ENCODE data around the gene MAN1C1.
A peak's percentile ranks its signal among the peaks of the same experiment; 100 is the strongest.

MAN1C1 gene

GRCh38 chr1:25780318-25781129 lies 163.9 kb downstream of the MAN1C1 start:
- DNase-seq (ENCODE audit: low read depth in 2 of 2): no peak

GRCh38 chr1:25781130-25781433 lies 164.5 kb downstream of the MAN1C1 start:
- DNase-seq (ENCODE audit: low read depth in 2 of 2): no peak

GRCh38 chr1:25782608-25783201 lies 166.1 kb downstream of the MAN1C1 start:
- DNase-seq (ENCODE audit: low read depth in 2 of 2): no peak

- no peak for DNase-seq (ENCODE audit: low read depth in 2 of 2)
These were observed 168.0 kb downstream of the MAN1C1 start for GRCh38 chr1:25784575-25785051.

GRCh38 chr1:25785333-25786067 lies 168.9 kb downstream of the MAN1C1 start:
- DNase-seq (ENCODE audit: low read depth in 2 of 2): no peak

- DNase-seq (ENCODE audit: low read depth in 2 of 2): no peak
These were observed 170.5 kb downstream of the MAN1C1 start for GRCh38 chr1:25786887-25787759.

GRCh38 chr1:25787760-25788166 lies 171.2 kb downstream of the MAN1C1 start:
- DNase-seq (ENCODE audit: low read depth in 2 of 2): no peak

GRCh38 chr1:25790472-25790871 lies 173.9 kb downstream of the MAN1C1 start:
- DNase-seq (ENCODE audit: low read depth in 2 of 2): no peak

GRCh38 chr1:25792115-25792514 lies 175.5 kb downstream of the MAN1C1 start:
- DNase-seq (ENCODE audit: low read depth in 2 of 2): no peak

- DNase-seq (ENCODE audit: low read depth in 2 of 2): no peak
These were observed 177.1 kb downstream of the MAN1C1 start for GRCh38 chr1:25793585-25794170.

GRCh38 chr1:25794325-25794724 lies 177.7 kb downstream of the MAN1C1 start:
- DNase-seq (ENCODE audit: low read depth in 2 of 2): no peak

GRCh38 chr1:25795211-25795610 lies 178.6 kb downstream of the MAN1C1 start:
- DNase-seq (ENCODE audit: low read depth in 2 of 2): no peak

- DNase-seq (ENCODE audit: low read depth in 2 of 2): no peak
These were observed 179.6 kb downstream of the MAN1C1 start for GRCh38 chr1:25795946-25796810.

- peak; percentile 44 to 52 for DNase-seq (ENCODE audit: low read depth in 2 of 2)
These were observed 180.3 kb downstream of the MAN1C1 start for GRCh38 chr1:25796811-25797458.

- DNase-seq (ENCODE audit: low read depth in 2 of 2): no peak
These were observed 181.3 kb downstream of the MAN1C1 start for GRCh38 chr1:25797939-25798338.

- DNase-seq (ENCODE audit: low read depth in 2 of 2): no peak
These were observed 182.2 kb downstream of the MAN1C1 start for GRCh38 chr1:25798666-25799351.

GRCh38 chr1:25799352-25799934 lies 182.9 kb downstream of the MAN1C1 start:
- no peak for DNase-seq (ENCODE audit: low read depth in 2 of 2)

- no peak for DNase-seq (ENCODE audit: low read depth in 2 of 2)
These were observed 183.5 kb downstream of the MAN1C1 start, which contains the start of gene SELENON for GRCh38 chr1:25799935-25800702. TSS of gene SELENON (plus strand) at chr1:25800193. CDS start at chr1:25800231, 38 bp downstream.

Measured in fibroblast of skin of left quadriceps (primary cell).